GM18861 (cell line): ENCODE data around the gene SARDH.

Experiments
- ATAC-seq: cut with Tn5 transposase; IDR thresholded peaks from one replicate; pipeline ENCODE4 v1.9.1; 2021; ENCODE audit not compliant: unreplicated experiment

SARDH gene

GRCh38 chr9:133716564-133717112, 21.5 kb downstream of the SARDH start:
- no peak for ATAC-seq

GRCh38 chr9:133715866-133716563, 22.1 kb downstream of the SARDH start:
- ATAC-seq: no peak

GRCh38 chr9:133715295-133715865, 22.8 kb downstream of the SARDH start:
- no peak for ATAC-seq

GRCh38 chr9:133714606-133715294, 23.4 kb downstream of the SARDH start:
- no peak for ATAC-seq

GRCh38 chr9:133713960-133714495, 24.1 kb downstream of the SARDH start:
- no peak for ATAC-seq

GRCh38 chr9:133713150-133713959, 24.8 kb downstream of the SARDH start:
- ATAC-seq: no peak

- ATAC-seq: no peak
Observed at GRCh38 chr9:133712221-133713100, 25.7 kb downstream of the SARDH start.

- no peak for ATAC-seq
Observed at GRCh38 chr9:133711428-133712220, 26.5 kb downstream of the SARDH start.

GRCh38 chr9:133710661-133711427, 27.3 kb downstream of the SARDH start:
- no peak for ATAC-seq

- no peak for ATAC-seq
Observed at GRCh38 chr9:133709691-133710571, 28.2 kb downstream of the SARDH start.

GRCh38 chr9:133709015-133709611, 29.0 kb downstream of the SARDH start:
- no peak for ATAC-seq

- ATAC-seq: no peak
Observed at GRCh38 chr9:133708246-133709014, 29.7 kb downstream of the SARDH start.

GRCh38 chr9:133707763-133708245, 30.3 kb downstream of the SARDH start:
- no peak for ATAC-seq

GRCh38 chr9:133707065-133707762, 30.9 kb downstream of the SARDH start:
- ATAC-seq: no peak

- ATAC-seq: no peak
Observed at GRCh38 chr9:133706307-133707050, 31.7 kb downstream of the SARDH start.
